ENCODE results near the gene PTBP1.
"Not testable (repeated sequence)": the region's sequence is repeated elsewhere in the genome, so short reads cannot be mapped to it uniquely, and the experiment has no call there.

The PTBP1 gene

DNA sequence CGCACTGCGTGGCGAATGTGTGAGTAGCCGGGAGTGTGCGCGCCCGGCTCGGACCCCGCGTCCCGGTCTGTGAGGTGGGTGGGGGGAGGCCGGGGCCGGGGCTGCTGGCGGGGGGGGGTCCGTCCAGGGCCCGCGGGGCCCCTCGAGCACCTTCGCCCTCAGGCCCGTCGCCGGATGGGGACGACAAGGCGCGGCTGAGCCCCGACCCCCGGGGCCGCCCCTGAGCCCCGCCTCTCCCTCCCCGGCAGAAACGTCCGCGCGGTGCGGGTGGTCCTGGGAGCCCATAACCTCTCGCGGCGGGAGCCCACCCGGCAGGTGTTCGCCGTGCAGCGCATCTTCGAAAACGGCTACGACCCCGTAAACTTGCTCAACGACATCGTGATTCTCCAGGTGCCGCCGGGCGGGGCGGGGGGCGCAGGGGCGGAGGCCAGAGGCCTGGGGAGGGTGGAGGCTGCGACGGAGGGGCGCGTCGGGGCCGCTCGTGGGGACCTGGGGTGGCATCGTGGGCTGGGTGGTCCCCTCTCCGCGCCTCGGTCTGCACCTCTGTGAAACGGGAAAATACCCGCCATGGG lies 55.8 kb downstream of the PTBP1 start:
- TF ChIP-seq, protein P1, sequence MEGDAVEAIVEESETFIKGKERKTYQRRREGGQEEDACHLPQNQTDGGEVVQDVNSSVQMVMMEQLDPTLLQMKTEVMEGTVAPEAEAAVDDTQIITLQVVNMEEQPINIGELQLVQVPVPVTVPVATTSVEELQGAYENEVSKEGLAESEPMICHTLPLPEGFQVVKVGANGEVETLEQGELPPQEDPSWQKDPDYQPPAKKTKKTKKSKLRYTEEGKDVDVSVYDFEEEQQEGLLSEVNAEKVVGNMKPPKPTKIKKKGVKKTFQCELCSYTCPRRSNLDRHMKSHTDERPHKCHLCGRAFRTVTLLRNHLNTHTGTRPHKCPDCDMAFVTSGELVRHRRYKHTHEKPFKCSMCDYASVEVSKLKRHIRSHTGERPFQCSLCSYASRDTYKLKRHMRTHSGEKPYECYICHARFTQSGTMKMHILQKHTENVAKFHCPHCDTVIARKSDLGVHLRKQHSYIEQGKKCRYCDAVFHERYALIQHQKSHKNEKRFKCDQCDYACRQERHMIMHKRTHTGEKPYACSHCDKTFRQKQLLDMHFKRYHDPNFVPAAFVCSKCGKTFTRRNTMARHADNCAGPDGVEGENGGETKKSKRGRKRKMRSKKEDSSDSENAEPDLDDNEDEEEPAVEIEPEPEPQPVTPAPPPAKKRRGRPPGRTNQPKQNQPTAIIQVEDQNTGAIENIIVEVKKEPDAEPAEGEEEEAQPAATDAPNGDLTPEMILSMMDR (IDR thresholded peaks at IDR 0.05; ENCODE audit: low read depth, low read length, missing control alignments), result no peak
- in situ Hi-C loops (cut with HindIII; ENCODE audit: low sequenced_read_pairs), result no loop called here
- no peak overlapping the region for H3K4me3 ChIP-seq (ENCODE audit: low read depth, low read length)
- no peak for DNase-seq (ENCODE audit: low read depth)

GRCh38 chr19:853614-854220 lies 56.5 kb downstream of the PTBP1 start:
- in situ Hi-C loops (cut with HindIII; ENCODE audit: low sequenced_read_pairs); DNase-seq (ENCODE audit: low read depth); H3K4me3 ChIP-seq (ENCODE audit: low read depth, low read length): not testable (repeated sequence)

GRCh38 chr19:854549-854948 lies 57.3 kb downstream of the PTBP1 start:
- TF ChIP-seq, protein P1 (IDR thresholded peaks at IDR 0.05; ENCODE audit: low read depth, low read length, missing control alignments), result no peak
- DNase-seq (ENCODE audit: low read depth), result no peak
- no peak overlapping the region for H3K4me3 ChIP-seq (ENCODE audit: low read depth, low read length)
- in situ Hi-C loops (cut with HindIII; ENCODE audit: low sequenced_read_pairs), result no loop called here

DNA sequence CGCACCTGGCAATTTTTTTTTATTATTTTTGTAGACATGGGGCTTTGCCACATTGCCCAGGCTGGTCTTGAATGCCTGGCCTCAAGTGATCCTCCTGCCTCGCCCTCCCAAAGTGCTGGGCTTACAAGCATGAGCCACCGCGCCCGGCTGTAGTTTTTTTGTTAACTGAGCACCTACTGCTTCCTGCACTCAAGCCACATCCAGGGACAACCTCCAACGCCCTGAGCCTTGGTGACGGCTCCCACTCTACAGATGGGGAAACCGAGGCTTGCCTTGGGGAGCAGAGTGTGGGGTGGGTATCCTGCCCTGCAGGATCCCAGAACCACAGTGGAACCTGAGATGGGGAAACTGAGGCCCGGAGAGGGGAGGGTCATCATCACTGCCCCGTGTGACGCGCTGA lies 57.9 kb downstream of the PTBP1 start:
- TF ChIP-seq, protein P1 (IDR thresholded peaks at IDR 0.05; ENCODE audit: low read depth, low read length, missing control alignments), result no peak
- no peak for DNase-seq (ENCODE audit: low read depth)
- H3K4me3 ChIP-seq (ENCODE audit: low read depth, low read length), result no peak overlapping the region
- in situ Hi-C loops (cut with HindIII; ENCODE audit: low sequenced_read_pairs), result no loop called here

- no peak for DNase-seq (ENCODE audit: low read depth)
- in situ Hi-C loops (cut with HindIII; ENCODE audit: low sequenced_read_pairs), result no loop called here
- TF ChIP-seq, protein P1 (IDR thresholded peaks at IDR 0.05; ENCODE audit: low read depth, low read length, missing control alignments), result no peak
- H3K4me3 ChIP-seq (ENCODE audit: low read depth, low read length), result no peak overlapping the region
These were observed 58.4 kb downstream of the PTBP1 start for GRCh38 chr19:855566-856120.

GRCh38 chr19:858284-858683 lies 61.0 kb downstream of the PTBP1 start:
- no peak overlapping the region for H3K4me3 ChIP-seq (ENCODE audit: low read depth, low read length)
- in situ Hi-C loops (cut with HindIII; ENCODE audit: low sequenced_read_pairs), result no loop called here
- DNase-seq (ENCODE audit: low read depth), result no peak
- TF ChIP-seq, protein P1 (IDR thresholded peaks at IDR 0.05; ENCODE audit: low read depth, low read length, missing control alignments), result no peak

Data from astrocyte of the cerebellum (primary cell).